D721Med (cell line): ENCODE measurements around the gene ATP13A2.
"Not testable (repeated sequence)": the region's sequence is repeated elsewhere in the genome, so short reads cannot be mapped to it uniquely, and the experiment has no call there.

Experiments
- DNase-seq: peaks from one replicate; pipeline ENCODE4 v3.0.0; 2011; ENCODE audit warnings: low spot score; ENCODE audit not compliant: insufficient read length
- FAIRE-seq: peaks from 2 replicates; lab custom pipeline; 2011; peaks lifted over from hg19 to GRCh38; lab: Jason Lieb, UNC
- TF ChIP-seq, protein P1 (sequence below): IDR thresholded peaks from 2 replicates; pipeline ENCODE4 v1.5.1; 2012; ENCODE audit warnings: mild to moderate bottlenecking, control low read depth; ENCODE audit not compliant: insufficient read depth; ENCODE audit errors: missing control alignments

Gene ATP13A2

GRCh38 chr1:16969057-16969611 lies 42.6 kb downstream of the ATP13A2 start:
- TF ChIP-seq, protein P1, sequence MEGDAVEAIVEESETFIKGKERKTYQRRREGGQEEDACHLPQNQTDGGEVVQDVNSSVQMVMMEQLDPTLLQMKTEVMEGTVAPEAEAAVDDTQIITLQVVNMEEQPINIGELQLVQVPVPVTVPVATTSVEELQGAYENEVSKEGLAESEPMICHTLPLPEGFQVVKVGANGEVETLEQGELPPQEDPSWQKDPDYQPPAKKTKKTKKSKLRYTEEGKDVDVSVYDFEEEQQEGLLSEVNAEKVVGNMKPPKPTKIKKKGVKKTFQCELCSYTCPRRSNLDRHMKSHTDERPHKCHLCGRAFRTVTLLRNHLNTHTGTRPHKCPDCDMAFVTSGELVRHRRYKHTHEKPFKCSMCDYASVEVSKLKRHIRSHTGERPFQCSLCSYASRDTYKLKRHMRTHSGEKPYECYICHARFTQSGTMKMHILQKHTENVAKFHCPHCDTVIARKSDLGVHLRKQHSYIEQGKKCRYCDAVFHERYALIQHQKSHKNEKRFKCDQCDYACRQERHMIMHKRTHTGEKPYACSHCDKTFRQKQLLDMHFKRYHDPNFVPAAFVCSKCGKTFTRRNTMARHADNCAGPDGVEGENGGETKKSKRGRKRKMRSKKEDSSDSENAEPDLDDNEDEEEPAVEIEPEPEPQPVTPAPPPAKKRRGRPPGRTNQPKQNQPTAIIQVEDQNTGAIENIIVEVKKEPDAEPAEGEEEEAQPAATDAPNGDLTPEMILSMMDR, result no peak
- no peak for FAIRE-seq

GRCh38 chr1:16968372-16968771 lies 43.4 kb downstream of the ATP13A2 start:
- no peak for FAIRE-seq
- TF ChIP-seq, protein P1, result no peak

More at GRCh38 chr1:16969057-16969611, 42.6 kb downstream of the ATP13A2 start:
- no peak for DNase-seq

GRCh38 chr1:16967962-16968361 lies 43.8 kb downstream of the ATP13A2 start:
- FAIRE-seq (no peak), DNase-seq (no peak)
- TF ChIP-seq, protein P1, result no peak

More at GRCh38 chr1:16968372-16968771, 43.4 kb downstream of the ATP13A2 start:
- no peak for DNase-seq

DNA sequence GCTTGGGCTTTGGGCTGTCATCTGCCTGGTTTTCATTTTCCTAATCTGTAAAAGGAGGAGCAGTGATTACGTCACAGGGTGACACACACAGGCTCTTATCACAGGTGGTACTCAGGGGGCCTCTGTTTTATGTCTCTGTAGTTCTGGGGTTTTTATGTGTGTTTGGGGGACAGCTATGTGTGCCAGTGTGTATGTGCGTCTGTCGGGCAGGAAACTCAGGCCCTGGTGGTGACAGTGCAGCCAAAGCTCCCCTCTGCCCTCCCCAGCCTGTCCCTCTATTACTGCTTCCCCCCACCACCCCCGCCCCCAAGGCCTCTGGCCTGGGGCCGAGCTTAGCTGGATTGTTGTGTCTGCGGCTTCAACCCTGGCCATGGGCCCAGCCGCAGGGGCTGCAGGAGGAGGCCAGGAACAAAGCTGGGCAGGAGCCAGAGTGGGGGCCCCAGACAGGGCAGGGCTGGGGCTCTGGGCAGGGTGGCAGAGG lies 44.6 kb downstream of the ATP13A2 start:
- TF ChIP-seq, protein P1, result no peak
- DNase-seq (no peak), FAIRE-seq (no peak)

GRCh38 chr1:16966282-16966681 lies 45.4 kb downstream of the ATP13A2 start:
- FAIRE-seq, result no peak

GRCh38 chr1:16965486-16966067 lies 46.2 kb downstream of the ATP13A2 start:
- FAIRE-seq, result no peak

More at GRCh38 chr1:16966282-16966681, 45.4 kb downstream of the ATP13A2 start:
- no peak for DNase-seq
- TF ChIP-seq, protein P1, result no peak

DNA sequence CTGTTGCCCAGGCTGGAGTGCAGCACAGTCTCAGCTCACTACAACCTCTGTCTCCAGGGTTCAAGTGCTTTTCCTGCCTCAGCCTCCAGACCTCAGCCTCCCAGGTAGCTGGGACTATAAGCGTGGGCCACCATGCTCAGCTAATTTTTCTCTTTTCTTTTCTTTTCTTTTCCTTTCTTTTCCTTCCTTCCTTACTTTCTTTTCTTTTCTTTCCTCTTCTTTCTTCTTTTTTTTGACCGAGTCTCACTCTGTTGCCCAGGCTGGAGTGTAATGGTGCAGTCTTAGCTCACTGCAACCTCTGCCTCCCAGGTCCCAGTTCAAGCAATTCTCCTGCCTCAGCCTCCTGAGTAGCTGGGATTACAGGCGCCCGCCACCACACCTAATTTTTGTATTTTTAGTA lies 47.6 kb downstream of the ATP13A2 start:
- not testable (repeated sequence) for DNase-seq, FAIRE-seq

More at GRCh38 chr1:16965486-16966067, 46.2 kb downstream of the ATP13A2 start:
- no peak for DNase-seq
- TF ChIP-seq, protein P1, result no peak
